ENCODE measurements around the gene LSM14B.
"Not testable (repeated sequence)": the region's sequence is repeated elsewhere in the genome, so short reads cannot be mapped to it uniquely, and the experiment has no call there.

LSM14B gene

DNA sequence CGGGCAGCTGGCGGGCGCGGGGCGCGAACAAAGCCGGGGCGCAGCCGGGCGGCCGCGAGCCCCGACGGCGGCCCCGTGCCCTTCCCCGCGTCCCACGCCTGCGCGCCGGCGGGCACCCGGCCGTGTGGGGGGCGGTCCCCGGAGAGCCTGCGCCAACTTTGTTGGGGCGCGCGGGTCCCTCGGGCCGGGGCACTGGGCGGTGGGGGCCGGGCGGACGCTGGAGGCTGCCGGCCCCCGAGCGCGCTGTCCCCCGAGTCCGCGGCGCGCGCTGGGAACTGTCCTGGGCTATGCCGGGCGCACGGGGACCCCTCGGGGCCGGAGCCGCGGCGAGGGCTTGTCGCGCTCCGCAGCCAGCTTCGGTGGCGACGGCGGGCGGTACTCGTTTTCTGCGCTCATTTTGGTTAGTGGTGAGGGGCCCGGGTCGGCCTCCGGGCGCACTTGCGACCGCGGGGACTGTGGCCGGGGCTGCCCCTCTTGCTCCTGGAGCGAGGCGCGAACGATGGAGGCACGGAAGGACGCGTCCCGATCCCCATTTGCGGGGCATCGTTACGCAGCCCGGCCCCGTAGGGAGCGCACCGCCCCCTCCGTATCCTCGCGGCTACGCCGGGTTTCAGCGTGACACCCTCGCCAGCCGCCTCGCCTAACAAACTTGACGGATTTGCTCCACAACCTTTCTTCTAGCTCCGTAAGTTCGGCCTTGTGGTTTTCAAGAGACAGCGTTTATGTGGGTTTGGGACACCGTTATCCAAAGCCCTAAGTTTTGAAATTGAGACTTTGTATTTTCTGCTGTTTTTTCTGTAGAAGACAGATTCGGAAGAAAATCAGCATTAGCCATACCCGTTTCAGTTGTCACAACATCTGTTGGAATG is 21.9 kb downstream of the LSM14B start:
- H3K4me3 ChIP-seq (ENCODE audit: low read depth, low read length): peak overlapping the region; percentile 75

- no peak overlapping the region for H3K4me3 ChIP-seq (ENCODE audit: low read depth, low read length)
Observed at GRCh38 chr20:62145688-62146018, 23.4 kb downstream of the LSM14B start.

- H3K4me3 ChIP-seq (ENCODE audit: low read depth, low read length): no peak overlapping the region
Observed at GRCh38 chr20:62146019-62146755, 23.9 kb downstream of the LSM14B start.

DNA sequence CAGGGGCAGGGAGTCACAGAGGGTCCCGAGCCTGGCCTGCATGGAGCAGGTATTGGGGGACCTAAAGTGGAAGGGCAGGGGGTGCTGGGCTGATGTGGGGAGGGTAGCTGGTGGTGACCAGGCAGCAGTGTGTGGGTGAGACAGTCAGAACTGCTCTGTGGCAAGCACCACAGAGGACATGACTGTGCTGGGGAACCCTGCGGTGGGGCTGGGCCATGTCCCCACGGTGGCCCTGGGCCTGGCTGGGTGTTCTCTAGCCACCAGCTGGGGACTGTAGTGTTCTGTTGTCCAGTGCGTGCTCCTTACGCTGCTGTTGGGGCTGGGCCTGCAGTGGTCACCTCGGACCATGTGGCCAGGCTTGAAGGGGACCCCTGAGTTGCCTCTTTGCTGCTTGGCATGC is 24.9 kb downstream of the LSM14B start:
- no peak overlapping the region for H3K4me3 ChIP-seq (ENCODE audit: low read depth, low read length)

- H3K4me3 ChIP-seq (ENCODE audit: low read depth, low read length): no peak overlapping the region
Observed at GRCh38 chr20:62147528-62147927, 25.3 kb downstream of the LSM14B start.

GRCh38 chr20:62148383-62148782 is 26.1 kb downstream of the LSM14B start:
- H3K4me3 ChIP-seq (ENCODE audit: low read depth, low read length): not testable (repeated sequence)

DNA sequence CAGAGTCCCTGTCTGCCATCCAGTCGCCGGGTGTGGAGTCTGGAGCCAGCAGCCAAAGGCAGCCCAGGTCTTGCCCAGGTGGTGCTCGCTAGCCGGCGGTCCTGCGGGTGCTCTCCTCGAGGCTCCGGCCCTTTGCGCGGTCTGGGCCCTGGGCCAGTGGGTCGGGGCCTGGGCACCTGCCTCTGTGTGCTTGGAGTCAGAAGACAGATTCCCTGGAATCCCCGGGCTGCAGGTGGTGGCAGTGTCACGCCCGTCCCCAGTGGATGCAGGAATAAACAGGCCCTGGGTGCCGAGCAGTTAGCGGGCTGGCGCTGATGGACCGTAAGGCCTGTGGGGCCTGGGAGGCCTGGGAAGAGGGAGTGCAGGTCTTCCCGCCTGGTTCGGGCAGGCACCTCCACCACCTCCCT is 26.6 kb downstream of the LSM14B start:
- no peak overlapping the region for H3K4me3 ChIP-seq (ENCODE audit: low read depth, low read length)

GRCh38 chr20:62149532-62150309 is 27.4 kb downstream of the LSM14B start:
- no peak overlapping the region for H3K4me3 ChIP-seq (ENCODE audit: low read depth, low read length)

DNA sequence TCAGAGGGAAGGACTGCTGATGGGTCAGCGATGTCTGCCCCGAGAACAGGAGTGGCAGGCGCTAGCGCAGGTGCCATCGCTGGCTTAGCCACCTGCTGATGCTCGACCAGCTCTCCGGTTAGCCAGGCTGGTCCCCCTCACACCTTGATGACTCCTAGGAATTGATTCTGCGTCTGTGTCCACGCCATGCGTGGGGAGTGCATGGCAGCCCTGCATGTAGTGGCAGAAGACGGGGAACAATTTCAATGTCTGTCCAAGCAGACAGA is 28.0 kb downstream of the LSM14B start:
- H3K4me3 ChIP-seq (ENCODE audit: low read depth, low read length): no peak overlapping the region

DNA sequence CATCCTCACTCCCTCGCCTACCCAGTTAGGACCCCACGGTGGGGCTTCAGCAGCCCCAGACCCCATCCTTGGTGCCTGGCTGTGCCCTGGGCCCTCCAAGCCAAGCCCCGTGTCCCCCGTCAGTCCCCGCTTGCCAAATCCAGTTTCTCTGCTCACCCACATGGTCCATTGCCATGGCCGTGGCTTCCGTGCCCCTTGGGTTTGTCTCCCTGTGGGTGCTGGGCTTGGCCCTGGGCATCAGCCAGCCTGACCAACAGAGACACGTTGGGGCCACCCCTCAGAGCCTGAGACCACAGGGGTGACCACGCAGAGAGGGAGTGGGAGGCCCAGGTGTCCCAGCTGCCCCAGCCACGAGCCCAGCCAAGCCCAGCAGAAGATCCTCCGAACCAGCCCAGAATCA is 28.9 kb downstream of the LSM14B start:
- no peak overlapping the region for H3K4me3 ChIP-seq (ENCODE audit: low read depth, low read length)

- H3K4me3 ChIP-seq (ENCODE audit: low read depth, low read length): no peak overlapping the region
Observed at GRCh38 chr20:62151835-62152364, 29.6 kb downstream of the LSM14B start.

- no peak overlapping the region for H3K4me3 ChIP-seq (ENCODE audit: low read depth, low read length)
Observed at GRCh38 chr20:62155428-62156253, 33.4 kb downstream of the LSM14B start.

GRCh38 chr20:62156254-62156556 is 33.9 kb downstream of the LSM14B start:
- no peak overlapping the region for H3K4me3 ChIP-seq (ENCODE audit: low read depth, low read length)

DNA sequence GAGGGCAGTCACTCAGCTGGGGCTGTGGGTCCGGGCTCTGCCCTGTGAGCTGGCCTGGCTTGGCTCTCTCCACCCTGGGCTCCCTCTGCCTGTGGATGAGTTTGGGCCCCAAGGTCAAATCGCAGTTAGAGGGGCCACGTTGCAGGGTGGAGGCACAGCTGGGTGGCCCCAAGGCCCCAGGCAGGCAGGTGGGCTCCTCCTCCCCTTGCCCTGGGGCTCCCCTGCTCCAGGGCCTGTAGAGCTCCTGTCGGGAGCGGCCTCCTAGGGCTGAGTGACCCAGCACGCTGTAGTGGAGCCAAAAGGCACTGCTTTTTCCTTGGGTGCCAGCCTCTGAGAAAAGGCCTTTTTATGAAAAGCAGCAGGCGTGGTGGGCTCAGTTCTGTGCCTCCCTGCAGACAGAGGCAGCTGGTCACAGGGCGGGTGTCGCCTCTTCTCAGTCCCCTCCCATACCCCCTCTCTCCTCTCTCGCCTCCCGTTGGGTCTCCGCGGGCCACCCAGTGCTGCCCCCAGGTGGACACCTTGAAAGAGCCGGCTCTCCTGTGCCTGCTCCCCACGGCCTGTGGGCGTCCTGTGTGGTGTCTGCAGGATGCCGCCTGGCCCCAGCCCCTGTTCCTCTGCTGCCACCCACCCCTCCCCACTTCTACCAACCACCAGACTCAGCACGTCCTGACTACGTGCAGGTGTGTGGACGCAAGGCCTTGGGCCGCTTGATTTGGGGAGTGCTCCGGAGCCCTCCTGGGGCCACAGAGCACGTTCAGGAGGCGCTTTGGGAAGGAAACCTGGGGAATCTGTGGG is 34.5 kb downstream of the LSM14B start:
- no peak overlapping the region for H3K4me3 ChIP-seq (ENCODE audit: low read depth, low read length)

DNA sequence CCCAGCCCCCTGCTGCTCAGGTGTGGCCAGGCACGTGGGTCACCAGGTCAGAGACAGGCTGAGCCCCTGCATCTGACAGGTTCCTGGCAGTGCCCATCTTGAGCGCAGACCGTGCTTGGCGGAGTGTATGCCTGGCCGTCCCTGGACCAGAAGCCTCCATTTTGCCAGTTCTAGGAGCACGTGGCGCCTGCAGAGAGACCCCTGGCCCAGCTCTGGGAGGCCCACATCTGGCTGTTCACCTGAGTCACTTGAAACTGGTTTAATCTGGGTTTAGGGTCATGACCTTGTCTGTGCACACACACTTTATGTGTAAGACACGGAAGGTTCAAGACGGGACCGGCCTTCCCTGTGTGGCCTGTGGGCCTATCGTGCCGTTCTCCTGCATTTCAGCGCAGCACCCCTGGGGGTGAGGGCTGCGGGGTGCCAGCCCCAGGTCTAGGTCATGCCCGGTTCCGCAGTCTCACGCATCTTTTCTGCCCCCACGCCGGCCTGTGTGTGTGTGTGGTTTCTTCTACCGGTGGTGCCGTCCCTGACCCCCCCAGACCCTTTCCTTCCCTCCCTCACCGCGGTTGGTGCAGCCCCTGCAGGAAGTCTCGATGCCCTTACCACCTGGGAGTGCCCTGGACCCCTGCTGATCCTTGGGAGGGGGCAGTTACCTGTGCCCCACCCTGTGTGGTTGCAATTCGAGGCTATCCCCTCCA is 35.3 kb downstream of the LSM14B start:
- H3K4me3 ChIP-seq (ENCODE audit: low read depth, low read length): no peak overlapping the region

GRCh38 chr20:62158088-62158400 is 35.8 kb downstream of the LSM14B start:
- no peak overlapping the region for H3K4me3 ChIP-seq (ENCODE audit: low read depth, low read length)

DNA sequence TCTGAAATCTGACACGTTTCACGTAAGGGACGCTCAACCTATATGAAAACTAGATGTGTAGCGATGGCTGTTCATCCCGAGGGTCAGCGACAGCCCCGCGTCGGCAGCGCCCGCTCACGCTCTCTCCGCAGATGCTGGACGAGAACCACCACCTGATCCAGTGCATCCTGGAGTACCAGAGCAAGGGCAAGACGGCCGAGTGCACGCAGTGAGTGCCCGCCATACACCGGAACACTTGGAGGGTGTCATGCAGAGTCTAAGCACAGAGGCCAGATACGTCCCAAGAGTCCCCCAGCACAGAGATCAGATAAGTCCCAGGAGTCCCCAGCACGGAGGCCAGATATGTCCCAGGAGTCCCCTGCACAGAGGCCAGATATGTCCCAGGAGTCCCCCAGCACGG is 36.3 kb downstream of the LSM14B start:
- H3K4me3 ChIP-seq (ENCODE audit: low read depth, low read length): no peak overlapping the region

GRCh38 chr20:62159052-62159451 is 36.8 kb downstream of the LSM14B start:
- no peak overlapping the region for H3K4me3 ChIP-seq (ENCODE audit: low read depth, low read length)

DNA sequence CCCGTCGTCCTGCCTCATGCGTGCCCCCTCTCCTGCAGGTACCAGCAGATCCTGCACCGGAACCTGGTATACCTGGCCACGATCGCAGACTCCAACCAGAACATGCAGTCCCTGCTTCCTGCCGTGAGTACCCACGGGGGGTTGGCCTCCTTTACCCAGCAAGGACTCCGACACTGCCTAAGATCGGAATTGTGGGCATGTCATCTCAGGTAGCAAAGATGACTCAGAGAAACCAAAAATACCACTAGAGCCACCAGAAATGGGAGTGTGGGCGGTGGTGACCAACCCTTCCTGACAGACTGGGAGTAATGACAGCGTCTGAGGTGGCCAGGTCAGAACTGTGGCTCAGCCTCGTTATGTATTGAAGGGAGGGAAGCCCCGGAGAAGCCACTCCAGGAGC is 37.6 kb downstream of the LSM14B start:
- no peak overlapping the region for H3K4me3 ChIP-seq (ENCODE audit: low read depth, low read length)

- no peak overlapping the region for H3K4me3 ChIP-seq (ENCODE audit: low read depth, low read length)
Observed at GRCh38 chr20:62160253-62160652, 38.0 kb downstream of the LSM14B start.
